ENCODE data around the gene PTGR3.
"Not testable (repeated sequence)": the region's sequence is repeated elsewhere in the genome, so short reads cannot be mapped to it uniquely, and the experiment has no call there.

The PTGR3 gene

DNA sequence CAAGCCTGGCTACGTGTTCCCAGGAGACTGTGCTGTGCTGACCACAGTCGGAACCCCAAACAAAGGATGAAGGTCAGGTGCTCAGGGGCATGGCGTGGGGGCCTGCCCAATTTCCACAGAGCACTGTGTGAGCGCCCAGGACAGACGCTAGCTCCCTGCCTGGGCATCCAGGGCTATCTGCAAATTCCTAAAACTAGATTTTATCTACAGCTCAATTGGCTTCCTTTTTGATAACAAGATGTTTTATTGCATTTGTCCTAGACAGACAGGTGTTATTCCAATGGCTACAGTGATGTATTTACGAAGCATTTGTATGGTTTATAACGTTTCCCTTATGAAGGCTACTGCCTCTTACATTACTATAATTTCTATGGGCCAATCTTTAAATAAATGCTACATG is 16.0 kb downstream of the PTGR3 start:
- no peak overlapping the region for H3K4me3 ChIP-seq (ENCODE audit: low read length)
- TF ChIP-seq ZNF274 (IDR thresholded peaks at IDR 0.05; ENCODE audit: low read depth, low read length): no peak

GRCh38 chr18:75189696-75190095 is 19.2 kb downstream of the PTGR3 start:
- no peak overlapping the region for H3K4me3 ChIP-seq (ENCODE audit: low read length)
- no peak for TF ChIP-seq ZNF274 (IDR thresholded peaks at IDR 0.05; ENCODE audit: low read depth, low read length)

DNA sequence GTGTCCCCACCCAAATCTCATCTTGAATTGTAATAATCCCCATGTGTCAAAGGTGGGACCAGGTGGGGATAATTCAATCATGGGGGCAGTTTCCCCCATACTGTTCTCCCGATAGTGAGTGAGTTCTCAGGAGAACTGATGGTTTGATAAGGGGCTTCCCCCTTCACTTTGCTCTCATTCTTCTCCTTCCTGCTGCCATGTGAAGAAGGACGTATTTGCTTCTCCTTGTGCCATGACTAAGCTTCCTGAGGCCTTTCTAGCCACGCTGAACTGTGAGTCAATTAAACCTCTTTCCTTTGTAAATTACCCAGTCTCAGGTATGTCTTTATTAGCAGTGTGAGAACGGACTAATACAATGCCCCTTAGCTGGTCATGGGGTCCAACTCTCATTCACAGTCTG is 21.2 kb downstream of the PTGR3 start:
- H3K4me3 ChIP-seq (ENCODE audit: low read length): not testable (repeated sequence)

GRCh38 chr18:75185460-75185859 is 23.5 kb downstream of the PTGR3 start:
- TF ChIP-seq ZNF274 (IDR thresholded peaks at IDR 0.05; ENCODE audit: low read depth, low read length): no peak
- H3K4me3 ChIP-seq (ENCODE audit: low read length): no peak overlapping the region

DNA sequence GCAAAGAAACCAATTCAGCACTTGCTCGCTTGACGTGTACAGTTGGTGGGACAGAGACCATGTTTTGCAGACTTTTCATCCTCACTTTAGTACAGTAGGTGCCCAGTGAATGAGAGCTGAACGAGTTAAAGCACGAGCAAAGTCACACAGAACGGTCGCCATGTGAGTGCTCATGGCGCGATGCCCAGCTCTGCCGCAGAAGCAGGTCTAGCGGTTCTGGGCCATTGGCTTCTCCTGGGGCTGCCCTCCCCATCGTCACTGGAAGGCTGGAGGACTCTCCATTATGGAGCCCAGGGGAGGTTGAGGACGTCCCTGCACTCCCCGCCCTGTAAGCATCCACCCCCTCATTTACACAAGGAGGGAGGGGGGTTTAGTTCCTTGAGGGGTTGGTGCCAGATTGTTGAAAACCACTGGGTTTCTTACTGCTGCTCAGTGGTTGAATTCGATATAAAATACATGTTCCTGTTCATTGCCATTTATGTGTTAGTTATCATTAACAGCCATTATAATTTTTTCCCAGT is 24.9 kb downstream of the PTGR3 start:
- TF ChIP-seq ZNF274 (IDR thresholded peaks at IDR 0.05; ENCODE audit: low read depth, low read length): no peak
- H3K4me3 ChIP-seq (ENCODE audit: low read length): no peak overlapping the region

DNA sequence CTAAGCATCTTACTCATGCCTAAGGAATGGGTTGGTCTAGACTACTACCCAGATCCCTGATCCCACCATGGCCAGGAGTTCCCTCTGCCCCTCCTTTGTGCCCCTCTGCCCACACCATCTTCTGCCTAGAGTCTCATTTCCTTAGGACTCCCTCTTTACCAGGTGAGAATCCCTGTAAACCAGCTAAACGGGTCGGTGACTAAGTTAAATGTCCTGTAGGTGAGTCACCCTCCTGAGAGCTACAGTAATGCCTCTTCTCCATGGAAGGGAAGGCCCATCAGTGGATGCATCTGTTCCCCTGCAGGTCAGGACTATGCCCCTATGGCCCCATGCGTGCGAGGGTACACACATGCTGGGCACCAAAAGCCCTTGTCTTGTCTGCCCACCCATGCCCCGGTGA is 25.4 kb downstream of the PTGR3 start:
- TF ChIP-seq ZNF274 (IDR thresholded peaks at IDR 0.05; ENCODE audit: low read depth, low read length): no peak
- H3K4me3 ChIP-seq (ENCODE audit: low read length): no peak overlapping the region

- no peak for TF ChIP-seq ZNF274 (IDR thresholded peaks at IDR 0.05; ENCODE audit: low read depth, low read length)
- no peak overlapping the region for H3K4me3 ChIP-seq (ENCODE audit: low read length)
These were observed 28.9 kb downstream of the PTGR3 start for GRCh38 chr18:75179819-75180600.

- no peak for TF ChIP-seq ZNF274 (IDR thresholded peaks at IDR 0.05; ENCODE audit: low read depth, low read length)
- no peak overlapping the region for H3K4me3 ChIP-seq (ENCODE audit: low read length)
These were observed 30.6 kb downstream of the PTGR3 start for GRCh38 chr18:75178376-75178775.

- H3K4me3 ChIP-seq (ENCODE audit: low read length): no peak overlapping the region
- TF ChIP-seq ZNF274 (IDR thresholded peaks at IDR 0.05; ENCODE audit: low read depth, low read length): no peak
These were observed 32.1 kb downstream of the PTGR3 start for GRCh38 chr18:75176849-75177248.

DNA sequence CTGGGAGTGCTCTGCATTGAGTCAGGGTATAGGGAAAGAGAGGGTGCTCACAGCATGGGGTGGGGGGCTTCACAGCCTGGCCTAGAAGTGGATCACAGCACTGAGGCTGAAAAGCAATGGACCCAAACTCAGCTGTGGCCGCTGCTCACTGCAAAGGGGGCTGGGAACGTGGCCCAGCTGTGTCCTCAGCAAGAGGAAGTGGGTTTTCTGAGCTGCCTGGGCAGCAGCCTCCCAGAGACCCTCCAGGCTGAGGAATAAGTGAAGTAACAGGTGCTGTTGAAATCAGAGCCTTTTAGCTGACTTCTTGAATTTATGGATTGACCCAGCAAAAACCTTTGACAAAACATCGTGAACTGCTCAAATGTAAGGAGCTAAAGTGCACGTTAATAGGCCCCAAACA is 35.2 kb downstream of the PTGR3 start:
- TF ChIP-seq ZNF274 (IDR thresholded peaks at IDR 0.05; ENCODE audit: low read depth, low read length): no peak
- no peak overlapping the region for H3K4me3 ChIP-seq (ENCODE audit: low read length)

DNA sequence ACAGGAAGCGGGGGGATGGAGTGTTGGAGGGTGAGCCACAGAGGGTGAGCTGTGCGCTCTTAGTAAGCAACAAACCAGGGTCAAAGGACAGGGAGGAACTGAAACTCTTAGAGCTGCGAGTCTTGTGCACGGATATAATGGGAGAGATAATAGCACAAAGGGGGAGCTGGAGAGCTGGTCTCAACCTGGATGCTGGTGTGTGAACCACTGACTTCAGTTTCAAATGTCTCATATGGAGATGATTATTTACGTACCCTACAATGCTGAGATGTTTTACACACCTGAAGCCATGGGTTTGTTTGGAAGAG is 35.9 kb downstream of the PTGR3 start:
- no peak for TF ChIP-seq ZNF274 (IDR thresholded peaks at IDR 0.05; ENCODE audit: low read depth, low read length)
- no peak overlapping the region for H3K4me3 ChIP-seq (ENCODE audit: low read length)

GRCh38 chr18:75172299-75173124 is 36.4 kb downstream of the PTGR3 start:
- TF ChIP-seq ZNF274 (IDR thresholded peaks at IDR 0.05; ENCODE audit: low read depth, low read length): no peak
- no peak overlapping the region for H3K4me3 ChIP-seq (ENCODE audit: low read length)

DNA sequence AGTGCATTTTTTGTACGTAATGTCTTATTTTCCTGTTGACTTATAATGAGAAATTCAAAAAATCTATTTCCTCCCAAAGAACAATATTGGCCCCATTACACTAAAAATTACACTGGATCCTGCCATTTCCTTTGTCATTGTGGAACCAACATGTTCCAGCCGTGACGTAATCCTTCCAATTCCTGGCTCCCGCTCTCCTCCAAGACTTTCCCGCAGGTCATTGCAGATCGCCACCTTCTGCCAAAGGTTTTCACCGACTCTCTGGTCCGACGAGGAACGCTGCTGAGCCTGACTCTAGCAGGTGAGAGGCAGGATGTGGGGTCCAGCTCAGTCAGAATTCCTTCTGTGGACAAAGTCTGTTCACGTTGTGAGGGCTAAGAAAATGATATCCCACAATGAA is 38.0 kb downstream of the PTGR3 start:
- TF ChIP-seq ZNF274 (IDR thresholded peaks at IDR 0.05; ENCODE audit: low read depth, low read length): no peak
- H3K4me3 ChIP-seq (ENCODE audit: low read length): no peak overlapping the region

DNA sequence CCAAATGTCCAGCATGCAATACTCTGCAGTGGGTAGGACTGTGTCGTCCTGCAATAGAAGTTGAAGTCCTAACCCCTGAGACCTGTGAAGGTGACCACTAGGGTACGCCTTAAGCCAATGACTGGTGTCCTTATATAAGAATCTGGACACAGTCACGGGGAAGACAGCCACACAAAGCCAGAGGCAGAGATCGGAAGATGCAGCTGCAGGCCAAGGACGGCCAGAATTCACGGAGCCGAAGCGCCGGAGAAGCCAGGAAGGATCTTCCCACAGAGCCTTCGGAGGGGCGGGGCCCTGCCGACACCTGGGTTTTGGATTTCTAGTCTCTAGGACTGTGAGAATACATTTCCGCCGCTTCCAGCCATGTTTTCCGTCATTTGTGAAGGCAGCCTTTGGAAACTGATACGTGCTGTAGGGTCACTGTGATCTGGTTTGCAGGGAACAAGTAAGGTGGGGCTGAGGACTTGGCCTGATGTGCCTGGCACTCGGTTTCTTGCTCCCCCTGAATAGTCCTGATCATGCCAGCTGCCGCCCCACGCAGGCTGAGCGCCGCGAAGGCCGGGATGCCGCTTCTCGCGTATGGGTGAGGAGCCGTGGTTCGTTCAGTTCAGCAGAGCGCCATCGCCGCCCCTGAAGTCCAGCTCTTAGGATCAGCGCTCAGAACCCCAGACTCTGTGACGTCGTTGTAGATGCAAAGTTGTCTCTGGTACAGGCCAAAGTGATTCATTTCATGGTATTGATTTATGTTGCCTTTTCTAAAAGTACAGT is 38.7 kb downstream of the PTGR3 start:
- no peak overlapping the region for H3K4me3 ChIP-seq (ENCODE audit: low read length)
- TF ChIP-seq ZNF274 (IDR thresholded peaks at IDR 0.05; ENCODE audit: low read depth, low read length): no peak
